SK-N-SH treated with all-trans-retinoic acid at 6 μM for 48 hours (cell line): ENCODE measurements around the gene MAST4.

Experiments
- ATAC-seq: fragments of 200-7000 bp; cut with Tn5 transposase; 3 replicates; pipeline ENCODE4 v1.9.1; 2020; ENCODE audit warnings: mild to moderate bottlenecking, moderate library complexity
- BACH2 ChIP-seq: fragments of 250-450 bp; sonication (Bioruptor Pico); IDR thresholded peaks from 2 replicates; pipeline ENCODE4 v1.9.0; 2021; ENCODE audit warnings: mild to moderate bottlenecking, borderline replicate concordance
- ESRRG ChIP-seq: fragments of 250-450 bp; sonication (Bioruptor Pico); IDR thresholded peaks from 2 replicates; pipeline ENCODE4 v1.6.1; 2021; ENCODE audit warnings: mild to moderate bottlenecking
- GLIS3 ChIP-seq: fragments of 250-450 bp; sonication (Bioruptor Pico); IDR thresholded peaks from 2 replicates; pipeline ENCODE4 v1.5.0; 2020; ENCODE audit warnings: mild to moderate bottlenecking, moderate library complexity
- ISL1 ChIP-seq: fragments of 250-450 bp; sonication (Bioruptor Pico); IDR thresholded peaks from 2 replicates; pipeline ENCODE4 v2.1.2; 2022; ENCODE audit warnings: mild to moderate bottlenecking, moderate library complexity
- OSR1 ChIP-seq: fragments of 250-450 bp; sonication (Bioruptor Pico); IDR thresholded peaks from 2 replicates; pipeline ENCODE4 v1.8.0; 2022; ENCODE audit warnings: moderate library complexity, mild to moderate bottlenecking, inconsistent platforms
- PPARA ChIP-seq: fragments of 250-450 bp; sonication (Bioruptor Pico); IDR thresholded peaks from 2 replicates; pipeline ENCODE4 v1.5.0; 2020; ENCODE audit warnings: mild to moderate bottlenecking, borderline replicate concordance
- RARB ChIP-seq: fragments of 250-450 bp; sonication (Bioruptor Pico); IDR thresholded peaks from 2 replicates; pipeline ENCODE4 v1.8.0; 2021; ENCODE audit warnings: mild to moderate bottlenecking, moderate library complexity
- SNAI2 ChIP-seq: fragments of 250-450 bp; sonication (Bioruptor Pico); IDR thresholded peaks from 2 replicates; pipeline ENCODE4 v1.5.0; 2020; ENCODE audit warnings: mild to moderate bottlenecking, moderate library complexity
- TCF4 ChIP-seq: fragments of 250-450 bp; sonication (Bioruptor Pico); IDR thresholded peaks from 2 replicates; pipeline ENCODE4 v1.8.0; 2021; ENCODE audit warnings: mild to moderate bottlenecking, moderate library complexity, borderline replicate concordance
- TOX ChIP-seq: fragments of 250-450 bp; sonication (Bioruptor Pico); IDR thresholded peaks from 2 replicates; pipeline ENCODE4 v1.8.0; 2021; ENCODE audit warnings: mild to moderate bottlenecking, moderate library complexity, borderline replicate concordance
- ZC3H10 ChIP-seq: fragments of 250-450 bp; sonication (Bioruptor Pico); IDR thresholded peaks from 2 replicates; pipeline ENCODE4 v1.5.1; 2021; ENCODE audit warnings: mild to moderate bottlenecking, moderate library complexity
- ZFP3 ChIP-seq: fragments of 250-450 bp; sonication (Bioruptor Pico); IDR thresholded peaks from 2 replicates; pipeline ENCODE4 v1.5.0; 2020; ENCODE audit warnings: mild to moderate bottlenecking, moderate library complexity
- ZNF565 ChIP-seq: fragments of 450-650 bp; formaldehyde crosslinking; conservative IDR thresholded peaks from 2 replicates; pipeline ENCODE4 v1.5.0; 2020; ENCODE audit warnings: low read depth, mild to moderate bottlenecking, moderate library complexity
- ZNF70 ChIP-seq: fragments of 450-650 bp; formaldehyde crosslinking; IDR thresholded peaks from 2 replicates; pipeline ENCODE4 v1.5.0; 2020; ENCODE audit warnings: mild to moderate bottlenecking, moderate library complexity
- ZNF8 ChIP-seq: fragments of 450-650 bp; formaldehyde crosslinking; IDR thresholded peaks from 2 replicates; pipeline ENCODE4 v1.5.0; 2020; ENCODE audit warnings: mild to moderate bottlenecking, moderate library complexity
- TF ChIP-seq, protein P1 (sequence below): fragments of 250-450 bp; sonication (Bioruptor Pico); IDR thresholded peaks from 2 replicates; pipeline ENCODE4 v1.8.0; 2021; ENCODE audit warnings: low read depth, mild to moderate bottlenecking, moderate library complexity, borderline replicate concordance
- TF ChIP-seq, protein P2 (sequence below): fragments of 250-450 bp; sonication (Bioruptor Pico); IDR thresholded peaks from 2 replicates; pipeline ENCODE4 v1.8.0; 2020; ENCODE audit warnings: mild to moderate bottlenecking, moderate library complexity, borderline replicate concordance
- TF ChIP-seq, protein P3 (sequence below): fragments of 250-450 bp; sonication (Bioruptor Pico); IDR thresholded peaks from 2 replicates; pipeline ENCODE4 v1.5.1; 2020; ENCODE audit warnings: low read depth, mild to moderate bottlenecking, moderate library complexity
- TF ChIP-seq, protein P4 (sequence below): fragments of 250-450 bp; sonication (Bioruptor Pico); IDR thresholded peaks from 2 replicates; pipeline ENCODE4 v1.5.0; 2020; ENCODE audit warnings: mild to moderate bottlenecking, moderate library complexity

MAST4 gene

DNA sequence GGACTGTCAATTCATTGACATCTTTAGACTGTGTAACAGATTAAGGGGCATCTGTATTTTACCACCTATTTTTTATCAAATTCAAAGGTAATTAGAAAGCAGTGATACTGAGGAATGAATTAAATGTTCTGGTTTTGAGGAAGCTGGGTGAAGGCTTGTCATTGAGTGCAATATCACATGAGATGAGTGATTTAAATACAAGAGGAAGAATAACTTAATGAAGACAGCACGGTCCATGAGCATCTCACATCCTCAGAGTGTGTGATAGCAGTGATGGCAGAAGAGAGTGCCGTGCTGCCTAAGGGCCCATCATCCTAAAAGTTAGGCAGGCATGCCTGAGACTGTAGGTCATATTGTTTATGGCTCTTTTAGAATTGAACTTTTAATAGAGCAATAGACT, 263.3 kb downstream of the MAST4 start:
- ATAC-seq, result no peak
- TF ChIP-seq OSR1 (CRISPR knock-in tag), result no peak
- TF ChIP-seq SNAI2 (CRISPR knock-in tag), result no peak
- TF ChIP-seq, protein P1, sequence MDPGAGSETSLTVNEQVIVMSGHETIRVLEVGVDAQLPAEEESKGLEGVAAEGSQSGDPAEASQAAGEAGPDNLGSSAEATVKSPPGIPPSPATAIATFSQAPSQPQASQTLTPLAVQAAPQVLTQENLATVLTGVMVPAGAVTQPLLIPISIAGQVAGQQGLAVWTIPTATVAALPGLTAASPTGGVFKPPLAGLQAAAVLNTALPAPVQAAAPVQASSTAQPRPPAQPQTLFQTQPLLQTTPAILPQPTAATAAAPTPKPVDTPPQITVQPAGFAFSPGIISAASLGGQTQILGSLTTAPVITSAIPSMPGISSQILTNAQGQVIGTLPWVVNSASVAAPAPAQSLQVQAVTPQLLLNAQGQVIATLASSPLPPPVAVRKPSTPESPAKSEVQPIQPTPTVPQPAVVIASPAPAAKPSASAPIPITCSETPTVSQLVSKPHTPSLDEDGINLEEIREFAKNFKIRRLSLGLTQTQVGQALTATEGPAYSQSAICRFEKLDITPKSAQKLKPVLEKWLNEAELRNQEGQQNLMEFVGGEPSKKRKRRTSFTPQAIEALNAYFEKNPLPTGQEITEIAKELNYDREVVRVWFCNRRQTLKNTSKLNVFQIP (CRISPR knock-in tag), result no peak
- TF ChIP-seq ISL1 (CRISPR knock-in tag), result no peak
- TF ChIP-seq ZNF565, result no peak
- TF ChIP-seq BACH2 (CRISPR knock-in tag), result no peak
- TF ChIP-seq TOX, result no peak
- TF ChIP-seq ZNF70, result no peak
- TF ChIP-seq, all 23 proteins: peak for 0

DNA sequence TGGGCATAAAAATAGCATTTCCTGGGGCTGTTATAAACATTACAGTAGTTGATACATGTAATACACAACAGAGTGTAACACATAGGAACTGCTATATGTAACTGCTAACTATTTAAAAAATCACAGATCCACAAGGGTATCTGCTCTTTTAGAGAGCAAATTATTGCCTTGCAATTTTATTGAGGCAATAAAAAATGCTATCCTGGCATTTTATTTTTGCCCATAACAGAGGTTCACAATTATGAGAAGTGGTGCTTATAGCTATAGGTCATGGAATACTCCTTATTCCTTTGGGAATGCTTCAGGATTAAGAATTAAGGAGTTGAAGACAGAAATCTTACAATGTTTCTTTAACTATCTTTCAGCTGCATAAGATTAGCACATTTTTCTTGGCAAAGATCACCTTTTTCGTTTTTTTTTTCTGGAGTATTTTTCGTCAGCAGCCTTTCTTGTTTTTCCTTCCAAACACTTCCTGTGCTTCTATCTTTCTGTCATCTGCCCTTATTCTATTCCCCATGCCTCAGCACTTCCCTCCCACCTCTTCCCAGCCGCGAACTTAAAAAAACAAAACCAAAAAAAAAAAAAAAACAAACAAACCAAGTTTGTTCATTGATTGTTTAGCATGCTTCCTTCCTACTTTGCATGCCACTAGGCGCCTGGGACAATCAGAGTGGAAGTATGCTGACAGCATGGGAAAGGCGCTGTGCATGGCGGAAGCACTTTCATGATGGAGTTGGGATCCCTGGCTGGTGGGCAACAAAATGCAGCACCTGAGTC, 264.2 kb downstream of the MAST4 start:
- TF ChIP-seq RARB (CRISPR knock-in tag) (no peak), ISL1 (CRISPR knock-in tag) (no peak), OSR1 (CRISPR knock-in tag) (no peak), TCF4 (CRISPR knock-in tag) (no peak), TOX (no peak), GLIS3 (CRISPR knock-in tag) (no peak), ZC3H10 (CRISPR knock-in tag) (no peak), ZNF8 (CRISPR knock-in tag) (no peak), ZFP3 (CRISPR knock-in tag) (no peak)
- TF ChIP-seq, protein P2, sequence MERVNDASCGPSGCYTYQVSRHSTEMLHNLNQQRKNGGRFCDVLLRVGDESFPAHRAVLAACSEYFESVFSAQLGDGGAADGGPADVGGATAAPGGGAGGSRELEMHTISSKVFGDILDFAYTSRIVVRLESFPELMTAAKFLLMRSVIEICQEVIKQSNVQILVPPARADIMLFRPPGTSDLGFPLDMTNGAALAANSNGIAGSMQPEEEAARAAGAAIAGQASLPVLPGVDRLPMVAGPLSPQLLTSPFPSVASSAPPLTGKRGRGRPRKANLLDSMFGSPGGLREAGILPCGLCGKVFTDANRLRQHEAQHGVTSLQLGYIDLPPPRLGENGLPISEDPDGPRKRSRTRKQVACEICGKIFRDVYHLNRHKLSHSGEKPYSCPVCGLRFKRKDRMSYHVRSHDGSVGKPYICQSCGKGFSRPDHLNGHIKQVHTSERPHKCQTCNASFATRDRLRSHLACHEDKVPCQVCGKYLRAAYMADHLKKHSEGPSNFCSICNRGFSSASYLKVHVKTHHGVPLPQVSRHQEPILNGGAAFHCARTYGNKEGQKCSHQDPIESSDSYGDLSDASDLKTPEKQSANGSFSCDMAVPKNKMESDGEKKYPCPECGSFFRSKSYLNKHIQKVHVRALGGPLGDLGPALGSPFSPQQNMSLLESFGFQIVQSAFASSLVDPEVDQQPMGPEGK (CRISPR knock-in tag), result no peak
- TF ChIP-seq, protein P3, sequence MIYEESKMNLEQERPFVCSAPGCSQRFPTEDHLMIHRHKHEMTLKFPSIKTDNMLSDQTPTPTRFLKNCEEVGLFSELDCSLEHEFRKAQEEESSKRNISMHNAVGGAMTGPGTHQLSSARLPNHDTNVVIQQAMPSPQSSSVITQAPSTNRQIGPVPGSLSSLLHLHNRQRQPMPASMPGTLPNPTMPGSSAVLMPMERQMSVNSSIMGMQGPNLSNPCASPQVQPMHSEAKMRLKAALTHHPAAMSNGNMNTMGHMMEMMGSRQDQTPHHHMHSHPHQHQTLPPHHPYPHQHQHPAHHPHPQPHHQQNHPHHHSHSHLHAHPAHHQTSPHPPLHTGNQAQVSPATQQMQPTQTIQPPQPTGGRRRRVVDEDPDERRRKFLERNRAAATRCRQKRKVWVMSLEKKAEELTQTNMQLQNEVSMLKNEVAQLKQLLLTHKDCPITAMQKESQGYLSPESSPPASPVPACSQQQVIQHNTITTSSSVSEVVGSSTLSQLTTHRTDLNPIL (CRISPR knock-in tag), result no peak
- TF ChIP-seq, protein P1 (CRISPR knock-in tag), result no peak
- TF ChIP-seq, protein P4, sequence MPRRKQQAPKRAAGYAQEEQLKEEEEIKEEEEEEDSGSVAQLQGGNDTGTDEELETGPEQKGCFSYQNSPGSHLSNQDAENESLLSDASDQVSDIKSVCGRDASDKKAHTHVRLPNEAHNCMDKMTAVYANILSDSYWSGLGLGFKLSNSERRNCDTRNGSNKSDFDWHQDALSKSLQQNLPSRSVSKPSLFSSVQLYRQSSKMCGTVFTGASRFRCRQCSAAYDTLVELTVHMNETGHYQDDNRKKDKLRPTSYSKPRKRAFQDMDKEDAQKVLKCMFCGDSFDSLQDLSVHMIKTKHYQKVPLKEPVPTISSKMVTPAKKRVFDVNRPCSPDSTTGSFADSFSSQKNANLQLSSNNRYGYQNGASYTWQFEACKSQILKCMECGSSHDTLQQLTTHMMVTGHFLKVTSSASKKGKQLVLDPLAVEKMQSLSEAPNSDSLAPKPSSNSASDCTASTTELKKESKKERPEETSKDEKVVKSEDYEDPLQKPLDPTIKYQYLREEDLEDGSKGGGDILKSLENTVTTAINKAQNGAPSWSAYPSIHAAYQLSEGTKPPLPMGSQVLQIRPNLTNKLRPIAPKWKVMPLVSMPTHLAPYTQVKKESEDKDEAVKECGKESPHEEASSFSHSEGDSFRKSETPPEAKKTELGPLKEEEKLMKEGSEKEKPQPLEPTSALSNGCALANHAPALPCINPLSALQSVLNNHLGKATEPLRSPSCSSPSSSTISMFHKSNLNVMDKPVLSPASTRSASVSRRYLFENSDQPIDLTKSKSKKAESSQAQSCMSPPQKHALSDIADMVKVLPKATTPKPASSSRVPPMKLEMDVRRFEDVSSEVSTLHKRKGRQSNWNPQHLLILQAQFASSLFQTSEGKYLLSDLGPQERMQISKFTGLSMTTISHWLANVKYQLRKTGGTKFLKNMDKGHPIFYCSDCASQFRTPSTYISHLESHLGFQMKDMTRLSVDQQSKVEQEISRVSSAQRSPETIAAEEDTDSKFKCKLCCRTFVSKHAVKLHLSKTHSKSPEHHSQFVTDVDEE (CRISPR knock-in tag), result no peak
- ATAC-seq, result no peak

DNA sequence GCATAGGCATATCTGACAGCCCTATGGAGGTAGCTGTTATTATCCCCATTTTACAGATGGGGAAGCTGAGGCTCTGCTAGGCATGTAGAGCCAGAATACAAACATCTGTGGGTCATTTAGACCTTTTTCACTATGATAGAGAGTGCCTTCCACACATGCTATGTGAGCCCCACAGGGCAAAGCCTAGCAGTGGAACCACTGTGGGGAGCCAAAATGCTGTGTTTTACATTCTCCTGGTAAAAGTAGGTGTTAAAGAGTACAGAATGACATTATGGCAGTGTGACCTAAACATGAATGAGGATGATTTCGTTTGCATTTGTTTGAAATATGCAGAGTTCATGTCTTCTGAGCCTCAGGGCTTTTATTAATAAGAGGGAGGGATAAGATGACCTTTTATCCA, 265.2 kb downstream of the MAST4 start:
- ATAC-seq, result 0 out of 3 replicates have a peak, but pooled peaks have one; percentile 26
- TF ChIP-seq PPARA (CRISPR knock-in tag) (no peak), ZFP3 (CRISPR knock-in tag) (no peak)
- TF ChIP-seq, all 23 proteins: peak for 0

DNA sequence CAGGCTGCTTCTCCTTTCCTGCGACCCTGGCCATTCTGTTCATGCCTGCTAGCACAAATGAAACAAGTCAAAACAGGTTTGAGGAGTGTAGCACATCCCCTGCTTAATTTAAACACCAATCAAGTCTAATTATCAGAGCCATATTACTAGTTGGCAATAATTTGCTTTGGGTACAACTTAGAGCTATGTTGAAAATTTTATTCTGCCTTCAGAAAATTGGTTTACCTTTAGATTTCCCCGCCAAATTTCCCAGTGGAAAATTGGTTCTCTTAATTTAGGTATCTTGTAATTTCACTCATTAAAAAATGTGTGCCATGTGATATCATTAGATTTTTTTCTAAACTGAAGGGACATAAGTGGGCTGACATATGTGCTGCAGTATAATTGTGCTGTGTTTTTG, 265.8 kb downstream of the MAST4 start:
- ATAC-seq, result no peak
- TF ChIP-seq ESRRG (CRISPR knock-in tag) (no peak), ISL1 (CRISPR knock-in tag) (no peak), BACH2 (CRISPR knock-in tag) (no peak), OSR1 (CRISPR knock-in tag) (no peak), RARB (CRISPR knock-in tag) (no peak), ZFP3 (CRISPR knock-in tag) (no peak), ZNF70 (no peak), ZC3H10 (CRISPR knock-in tag) (no peak), GLIS3 (CRISPR knock-in tag) (no peak), PPARA (CRISPR knock-in tag) (no peak)
- TF ChIP-seq, protein P3 (CRISPR knock-in tag), result no peak
- TF ChIP-seq, protein P1 (CRISPR knock-in tag), result no peak
